GM12872 (cell line): ENCODE data around the gene HOXC9.

ENCODE experiments used
- TF ChIP-seq, protein P1 (sequence below): IDR thresholded peaks from 3 replicates; pipeline ENCODE4 v1.5.1; 2011; ENCODE audit warnings: low read depth, mild to moderate bottlenecking, low read length, moderate library complexity; ENCODE audit not compliant: insufficient read depth

HOXC9 gene

GRCh38 chr12:54024581-54025305 lies 24.8 kb downstream of the HOXC9 start:
- TF ChIP-seq, protein P1, sequence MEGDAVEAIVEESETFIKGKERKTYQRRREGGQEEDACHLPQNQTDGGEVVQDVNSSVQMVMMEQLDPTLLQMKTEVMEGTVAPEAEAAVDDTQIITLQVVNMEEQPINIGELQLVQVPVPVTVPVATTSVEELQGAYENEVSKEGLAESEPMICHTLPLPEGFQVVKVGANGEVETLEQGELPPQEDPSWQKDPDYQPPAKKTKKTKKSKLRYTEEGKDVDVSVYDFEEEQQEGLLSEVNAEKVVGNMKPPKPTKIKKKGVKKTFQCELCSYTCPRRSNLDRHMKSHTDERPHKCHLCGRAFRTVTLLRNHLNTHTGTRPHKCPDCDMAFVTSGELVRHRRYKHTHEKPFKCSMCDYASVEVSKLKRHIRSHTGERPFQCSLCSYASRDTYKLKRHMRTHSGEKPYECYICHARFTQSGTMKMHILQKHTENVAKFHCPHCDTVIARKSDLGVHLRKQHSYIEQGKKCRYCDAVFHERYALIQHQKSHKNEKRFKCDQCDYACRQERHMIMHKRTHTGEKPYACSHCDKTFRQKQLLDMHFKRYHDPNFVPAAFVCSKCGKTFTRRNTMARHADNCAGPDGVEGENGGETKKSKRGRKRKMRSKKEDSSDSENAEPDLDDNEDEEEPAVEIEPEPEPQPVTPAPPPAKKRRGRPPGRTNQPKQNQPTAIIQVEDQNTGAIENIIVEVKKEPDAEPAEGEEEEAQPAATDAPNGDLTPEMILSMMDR = no peak

GRCh38 chr12:54025499-54026405 lies 25.8 kb downstream of the HOXC9 start:
- TF ChIP-seq, protein P1 = no peak

DNA sequence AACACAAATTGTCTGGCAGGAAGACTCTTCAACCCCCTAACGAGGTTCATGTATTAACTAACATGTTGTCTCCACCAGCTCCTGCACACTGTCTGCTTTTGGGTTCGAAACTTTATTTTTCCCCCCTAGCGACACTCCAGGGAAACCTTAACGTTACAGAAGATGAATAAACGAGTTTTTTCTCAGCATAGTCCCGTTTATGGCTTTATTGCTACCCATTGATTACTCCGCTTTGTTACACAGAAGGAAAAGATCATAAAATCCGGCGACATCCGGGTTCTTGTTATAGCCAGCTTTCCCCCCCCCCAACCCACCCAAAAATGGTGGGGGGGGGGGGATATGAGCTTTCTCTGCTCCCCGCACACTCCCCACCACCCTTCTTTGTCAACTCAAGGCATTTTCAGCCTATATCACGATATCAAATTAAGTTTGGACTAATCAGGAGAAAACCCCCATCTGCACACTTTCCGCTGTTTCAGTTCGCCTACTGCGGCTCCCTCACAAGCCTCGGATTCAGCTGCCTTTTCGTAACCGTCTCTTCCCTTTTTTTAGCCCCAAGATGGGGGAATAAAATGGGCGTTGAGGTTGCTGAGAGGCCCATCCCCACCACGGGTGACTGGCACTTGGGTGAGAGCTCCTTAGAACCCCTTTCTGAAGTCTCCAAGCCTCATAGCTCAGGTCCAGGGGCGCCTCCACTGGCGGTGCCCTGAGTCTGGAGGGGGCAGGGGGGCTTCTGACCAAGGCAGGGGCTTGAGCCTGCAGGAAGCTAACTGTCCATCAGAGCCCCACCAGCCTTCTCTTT lies 26.9 kb downstream of the HOXC9 start:
- TF ChIP-seq, protein P1 = no peak

DNA sequence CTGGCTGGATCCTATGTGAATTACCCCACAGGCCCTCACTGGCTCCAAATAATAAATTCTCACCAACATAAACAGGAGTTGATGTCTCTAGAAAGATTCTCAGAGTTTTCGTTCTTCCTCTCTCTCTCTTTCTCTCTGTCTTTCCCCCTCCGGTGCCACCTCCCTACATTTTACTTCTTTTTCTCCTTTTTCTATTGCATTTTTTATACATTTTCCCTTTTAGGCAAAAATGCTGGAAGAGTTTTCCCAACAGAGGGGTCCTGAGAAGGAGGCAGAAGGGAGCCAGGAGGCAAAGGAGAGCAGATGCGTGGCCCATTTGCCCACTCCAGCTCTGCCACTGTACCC lies 27.5 kb downstream of the HOXC9 start:
- TF ChIP-seq, protein P1 = no peak

- TF ChIP-seq, protein P1 = no peak
Measured at GRCh38 chr12:54028314-54029201, 28.6 kb downstream of the HOXC9 start, which contains the start of gene HOXC6. TSS of gene HOXC6 (plus strand) at chr12:54028440. CDS start at chr12:54028522, 82 bp downstream.

- TF ChIP-seq, protein P1 = no peak
Measured at GRCh38 chr12:54029529-54030441, 29.8 kb downstream of the HOXC9 start.
